Gastrocnemius medialis (tissue), 4 donors: Measurements from ENCODE around the gene RIC8A.

ENCODE experiments used
- CTCF ChIP-seq, 5 experiments: fragments of 450-650 bp in 3 of 5; fragments of 200-600 bp in 2 of 5; sonication (generic) in 2 of 5; IDR thresholded peaks in 4 of 5; conservative IDR thresholded peaks in 1 of 5; 1 replicate in 4 of 5; 2 replicates in 1 of 5; pipeline ENCODE4 v1.5.1; 2016 to 2019; ENCODE audit warnings: antibody characterized with exemption in 5 of 5, mild to moderate bottlenecking in 3 of 5, moderate library complexity in 3 of 5
- POLR2A ChIP-seq, 2 donors: fragments of 450-650 bp; IDR thresholded peaks; one replicate each; pipeline ENCODE4 v1.6.1; 2017; ENCODE audit warnings: antibody characterized with exemption in 2 of 2, mild to moderate bottlenecking in 2 of 2, moderate library complexity in 2 of 2

GRCh38 chr11:250274-250673 lies 42.8 kb downstream of the RIC8A start:
- TF ChIP-seq CTCF (IDR thresholded peaks at IDR 0.05 in 4 of 5, conservative IDR thresholded peaks at IDR 0.05 in 1 of 5) (no peak), POLR2A (IDR thresholded peaks at IDR 0.05) (no peak)
